Endothelial cell of umbilical vein (primary cell): ENCODE data around the gene MAG.

ENCODE experiments used
- EZH2 ChIP-seq: IDR thresholded peaks from 2 replicates; pipeline ENCODE4 v1.6.1; 2012; ENCODE audit warnings: borderline replicate concordance, low read depth, mild to moderate bottlenecking, moderate library complexity, low read length, inconsistent platforms; ENCODE audit not compliant: severe bottlenecking
- GATA2 ChIP-seq: IDR thresholded peaks from 2 replicates; pipeline ENCODE4 v1.7.0; 2011; ENCODE audit warnings: low read depth, mild to moderate bottlenecking, moderate library complexity, mixed read lengths, low read length; ENCODE audit not compliant: insufficient read length, insufficient read depth
- JUN ChIP-seq: IDR thresholded peaks from 2 replicates; pipeline ENCODE4 v1.6.1; 2011; ENCODE audit warnings: borderline replicate concordance, low read depth; ENCODE audit not compliant: insufficient read length, insufficient read depth
- POLR2A ChIP-seq: IDR thresholded peaks from 2 replicates; pipeline ENCODE4 v1.6.1; 2012; ENCODE audit warnings: low read depth, mild to moderate bottlenecking, control low read depth, low read length
- POLR2AphosphoS5 ChIP-seq: IDR thresholded peaks from 2 replicates; pipeline ENCODE4 v1.6.1; 2012; ENCODE audit warnings: low read depth, mild to moderate bottlenecking, control low read depth, low read length, moderate library complexity; ENCODE audit not compliant: insufficient read depth
- TF ChIP-seq, protein P1 (sequence below): IDR thresholded peaks from 2 replicates; pipeline ENCODE4 v1.6.1; 2011; ENCODE audit not compliant: insufficient read depth, insufficient read length
- TF ChIP-seq, protein P2 (sequence below), 2 donors: IDR thresholded peaks; 1 replicate in 1 of 2; 2 replicates in 1 of 2; pipeline ENCODE4 v1.5.1; 2011; ENCODE audit warnings: low read length in 2 of 2, mild to moderate bottlenecking in 2 of 2, moderate library complexity in 2 of 2, control low read depth in 1 of 2, inconsistent platforms in 1 of 2, low read depth in 1 of 2; ENCODE audit not compliant: insufficient read depth in 1 of 2; ENCODE audit errors: extremely low read depth in 1 of 2

DNA sequence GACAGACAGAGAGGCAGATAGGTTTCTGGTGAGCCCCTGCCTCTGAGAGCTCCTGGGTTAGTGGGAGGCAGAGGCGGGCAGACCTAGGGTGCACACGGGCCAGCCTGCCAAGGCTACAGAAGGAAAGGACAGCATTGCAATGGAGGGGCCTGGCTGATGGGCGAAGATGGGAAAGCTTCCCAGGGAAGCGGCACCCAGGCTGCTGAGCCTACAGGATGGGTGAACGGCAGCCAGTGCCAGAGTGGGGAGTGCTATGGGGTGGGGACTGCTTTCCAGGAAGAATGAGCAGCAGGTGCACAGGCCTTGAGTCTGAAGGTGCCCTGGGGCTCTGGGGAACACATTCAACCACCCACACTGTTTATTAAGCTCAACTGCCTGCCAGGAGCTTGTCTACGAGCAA, 702 bp upstream of the MAG start:
- TF ChIP-seq, protein P1, sequence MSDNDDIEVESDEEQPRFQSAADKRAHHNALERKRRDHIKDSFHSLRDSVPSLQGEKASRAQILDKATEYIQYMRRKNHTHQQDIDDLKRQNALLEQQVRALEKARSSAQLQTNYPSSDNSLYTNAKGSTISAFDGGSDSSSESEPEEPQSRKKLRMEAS: no peak
- TF ChIP-seq EZH2: no peak
- TF ChIP-seq, protein P2, sequence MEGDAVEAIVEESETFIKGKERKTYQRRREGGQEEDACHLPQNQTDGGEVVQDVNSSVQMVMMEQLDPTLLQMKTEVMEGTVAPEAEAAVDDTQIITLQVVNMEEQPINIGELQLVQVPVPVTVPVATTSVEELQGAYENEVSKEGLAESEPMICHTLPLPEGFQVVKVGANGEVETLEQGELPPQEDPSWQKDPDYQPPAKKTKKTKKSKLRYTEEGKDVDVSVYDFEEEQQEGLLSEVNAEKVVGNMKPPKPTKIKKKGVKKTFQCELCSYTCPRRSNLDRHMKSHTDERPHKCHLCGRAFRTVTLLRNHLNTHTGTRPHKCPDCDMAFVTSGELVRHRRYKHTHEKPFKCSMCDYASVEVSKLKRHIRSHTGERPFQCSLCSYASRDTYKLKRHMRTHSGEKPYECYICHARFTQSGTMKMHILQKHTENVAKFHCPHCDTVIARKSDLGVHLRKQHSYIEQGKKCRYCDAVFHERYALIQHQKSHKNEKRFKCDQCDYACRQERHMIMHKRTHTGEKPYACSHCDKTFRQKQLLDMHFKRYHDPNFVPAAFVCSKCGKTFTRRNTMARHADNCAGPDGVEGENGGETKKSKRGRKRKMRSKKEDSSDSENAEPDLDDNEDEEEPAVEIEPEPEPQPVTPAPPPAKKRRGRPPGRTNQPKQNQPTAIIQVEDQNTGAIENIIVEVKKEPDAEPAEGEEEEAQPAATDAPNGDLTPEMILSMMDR (IDR thresholded peaks at IDR 0.05; ENCODE audit: extremely low read depth in 1 of 2, insufficient read depth in 1 of 2, low read depth in 1 of 2, low read length in 2 of 2): no peak
- no peak for TF ChIP-seq POLR2A
- no peak for TF ChIP-seq POLR2AphosphoS5
- no peak for TF ChIP-seq JUN
- TF ChIP-seq GATA2: no peak
